ENCODE data around the gene CROCC2.

CROCC2 gene

GRCh38 chr2:241015439-241015838 lies 109.3 kb downstream of the CROCC2 start:
- DNase-seq (ENCODE audit: low read depth), result no peak

- no peak for DNase-seq (ENCODE audit: low read depth)
Observed at GRCh38 chr2:241017228-241017940, 111.2 kb downstream of the CROCC2 start.

DNA sequence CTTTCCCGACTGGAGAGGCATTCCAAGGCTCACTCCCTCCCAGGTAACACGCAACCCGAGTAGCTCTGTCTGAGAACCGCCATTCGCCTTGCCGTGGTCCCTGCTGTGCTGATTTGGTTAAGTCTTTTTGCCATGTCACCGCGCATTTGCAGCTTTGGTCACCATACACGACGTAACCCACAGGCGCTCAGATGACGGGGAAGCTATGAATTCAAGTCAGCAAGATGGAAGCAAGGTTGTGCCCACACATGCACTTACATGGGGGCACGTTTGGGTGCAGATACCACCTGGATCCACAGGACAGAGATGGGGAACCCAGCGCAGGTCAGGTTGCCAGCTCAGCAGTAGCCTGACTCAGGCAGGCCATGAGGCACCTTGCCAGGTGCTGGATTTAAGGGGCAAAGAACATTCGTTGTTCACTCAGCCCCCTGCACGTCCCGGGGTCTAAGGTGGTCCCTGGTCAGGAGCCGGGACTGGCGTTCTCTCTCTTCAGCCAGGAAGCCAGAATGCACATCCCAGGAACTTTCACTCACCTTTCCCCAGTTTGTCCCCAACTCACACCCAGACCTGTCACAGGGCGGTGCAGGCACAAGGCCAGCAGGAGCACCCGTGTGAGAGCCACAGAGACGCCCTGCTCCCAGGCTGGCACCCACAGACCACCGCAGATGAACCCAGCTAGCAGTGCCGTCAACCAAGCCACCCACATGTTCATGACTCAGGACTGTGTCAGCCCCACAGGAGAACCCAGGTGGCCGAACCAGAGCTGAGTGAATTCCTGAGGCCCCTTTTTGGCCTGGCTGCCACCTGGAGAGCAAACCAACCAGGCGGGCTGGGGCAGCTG lies 112.1 kb downstream of the CROCC2 start:
- DNase-seq (ENCODE audit: low read depth), result no peak

DNA sequence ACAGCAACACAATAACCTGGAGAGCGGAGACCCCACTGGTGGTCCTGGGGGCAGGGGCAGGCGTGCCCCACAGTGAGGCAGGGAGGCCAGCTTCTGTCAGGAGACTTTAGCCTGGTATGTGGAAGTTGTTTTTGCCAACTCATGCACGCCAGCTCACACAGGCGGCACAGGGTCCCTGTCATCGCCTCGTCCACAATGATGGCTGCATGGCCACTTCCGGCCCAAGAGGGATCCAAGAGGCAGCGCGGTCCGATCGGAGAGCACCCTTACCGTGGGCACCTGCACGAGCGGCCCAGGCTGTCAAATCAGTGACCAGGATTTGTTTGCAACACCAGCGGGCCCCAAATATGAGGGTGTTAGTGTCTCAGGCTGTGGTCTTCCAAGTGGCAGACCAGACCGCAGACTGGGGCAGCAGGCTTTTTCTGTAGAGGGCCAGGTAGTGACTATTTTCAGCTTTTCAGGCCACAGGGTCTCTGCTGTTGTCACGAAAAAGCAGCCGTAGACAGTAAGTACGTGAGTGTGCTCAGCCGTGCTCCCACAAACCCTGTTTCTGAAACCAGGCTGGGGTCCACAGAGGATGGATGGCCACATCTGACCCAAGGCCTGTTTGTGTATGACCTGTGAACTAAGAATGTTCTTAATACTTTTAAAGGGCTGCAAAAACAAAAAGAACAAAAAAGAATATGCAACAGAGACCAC lies 113.5 kb downstream of the CROCC2 start:
- DNase-seq (ENCODE audit: low read depth), result no peak

- DNase-seq (ENCODE audit: low read depth), result no peak
Observed at GRCh38 chr2:241020201-241020600, 114.1 kb downstream of the CROCC2 start.

- no peak for DNase-seq (ENCODE audit: low read depth)
Observed at GRCh38 chr2:241020629-241021190, 114.6 kb downstream of the CROCC2 start.

GRCh38 chr2:241025639-241026038 lies 119.5 kb downstream of the CROCC2 start:
- DNase-seq (ENCODE audit: low read depth), result no peak

DNA sequence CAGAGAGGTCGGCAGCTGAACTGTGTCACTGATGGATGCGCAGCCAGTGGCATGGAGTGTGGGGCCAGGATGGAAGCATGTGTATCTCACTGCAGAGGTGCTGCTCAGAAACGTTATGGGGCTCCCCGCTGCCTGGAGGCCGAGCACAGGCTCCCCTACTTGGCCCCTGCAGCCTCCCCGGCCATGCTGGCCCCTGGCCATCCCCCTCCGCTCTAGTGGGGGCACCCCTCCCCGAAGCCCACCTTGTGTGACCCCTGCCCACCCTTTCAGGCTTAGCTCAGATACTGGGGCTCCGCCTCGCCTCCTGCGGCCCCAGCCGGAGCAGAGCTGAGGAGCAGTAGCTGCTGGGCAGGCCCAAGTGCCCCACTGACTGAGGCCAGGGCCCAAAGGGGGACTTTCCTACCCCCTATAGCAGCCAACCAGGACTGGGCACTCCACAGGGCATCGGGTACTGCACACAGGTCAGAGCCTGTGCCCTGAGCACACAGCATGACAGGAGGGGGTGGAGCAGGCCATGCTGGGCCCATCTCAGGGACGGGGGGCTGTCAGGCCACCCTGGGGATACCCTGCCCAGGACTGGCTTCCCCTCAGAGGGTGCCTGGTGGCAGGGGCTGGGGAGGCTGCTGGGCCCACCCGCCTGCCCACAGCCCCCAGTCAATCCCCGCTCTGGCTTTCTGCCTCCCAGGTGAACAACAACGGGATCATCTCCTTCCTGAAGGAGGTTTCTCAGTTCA lies 123.6 kb downstream of the CROCC2 start:
- DNase-seq (ENCODE audit: low read depth), result no peak

DNA sequence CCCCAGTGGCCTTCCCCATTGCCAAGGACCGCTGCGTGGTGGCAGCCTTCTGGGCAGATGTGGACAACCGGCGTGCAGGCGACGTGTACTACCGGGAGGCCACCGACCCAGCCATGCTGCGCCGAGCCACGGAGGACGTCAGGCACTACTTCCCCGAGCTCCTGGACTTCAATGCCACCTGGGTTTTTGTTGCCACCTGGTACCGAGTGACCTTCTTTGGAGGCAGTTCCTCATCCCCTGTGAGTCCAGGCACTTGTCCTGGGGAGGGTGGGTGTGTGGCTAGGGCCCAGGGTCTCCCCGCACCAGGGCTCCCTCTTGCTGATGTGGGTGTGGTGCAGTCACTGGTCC lies 124.2 kb downstream of the CROCC2 start:
- no peak for DNase-seq (ENCODE audit: low read depth)

DNA sequence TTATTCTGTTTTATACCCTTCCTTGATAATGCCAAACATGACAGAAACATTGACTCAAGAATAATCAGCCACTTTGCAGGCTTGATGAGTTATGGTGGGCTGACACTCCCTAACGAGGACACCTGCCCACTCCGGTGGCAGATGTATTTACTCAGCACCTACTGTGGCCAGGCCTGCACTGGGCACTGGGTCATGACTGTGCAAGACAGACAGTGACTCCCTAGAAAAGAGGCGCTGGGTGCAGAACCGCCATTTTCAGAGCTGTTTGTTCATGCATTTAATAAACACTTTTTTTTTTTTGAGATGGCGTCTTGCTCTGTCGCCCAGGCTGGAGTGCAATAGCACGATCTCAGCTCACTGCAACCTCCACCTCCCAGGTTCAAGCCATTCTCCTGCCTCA lies 124.7 kb downstream of the CROCC2 start:
- no peak for DNase-seq (ENCODE audit: low read depth)

DNA sequence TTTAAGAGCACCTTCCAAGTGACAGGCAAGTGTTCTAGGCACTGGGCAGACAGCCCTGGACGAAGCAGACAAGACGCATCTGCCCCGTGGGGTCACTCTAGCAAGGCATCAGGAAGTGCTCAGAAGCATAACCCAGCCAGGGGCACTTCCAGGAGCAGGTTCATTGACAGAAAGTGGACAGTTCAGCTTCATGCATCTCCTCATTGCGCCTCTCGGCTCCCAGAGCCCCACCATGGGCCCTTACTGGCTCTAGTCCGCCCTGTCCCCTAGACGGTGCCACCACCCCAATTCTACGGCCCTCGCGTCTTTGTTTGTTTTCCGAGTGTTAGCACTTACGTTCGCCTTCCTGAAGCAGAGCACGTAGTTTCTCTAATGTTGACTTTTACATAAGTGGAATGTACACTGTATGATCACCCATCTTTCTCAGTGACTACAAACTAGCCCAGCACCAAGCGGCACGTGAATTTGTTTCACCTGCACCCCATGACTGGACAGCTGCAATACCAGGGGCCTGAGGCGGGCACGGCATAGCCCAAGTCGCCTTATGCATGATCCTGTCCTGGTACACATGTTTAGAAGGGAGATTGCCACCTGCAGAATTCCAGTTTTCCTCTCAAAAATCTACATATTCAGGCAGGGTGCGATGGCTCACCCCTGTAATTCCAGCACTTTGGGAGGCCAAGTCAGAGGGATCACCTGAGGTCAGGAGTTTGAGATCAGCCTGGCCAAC lies 125.5 kb downstream of the CROCC2 start:
- no peak for DNase-seq (ENCODE audit: low read depth)

DNA sequence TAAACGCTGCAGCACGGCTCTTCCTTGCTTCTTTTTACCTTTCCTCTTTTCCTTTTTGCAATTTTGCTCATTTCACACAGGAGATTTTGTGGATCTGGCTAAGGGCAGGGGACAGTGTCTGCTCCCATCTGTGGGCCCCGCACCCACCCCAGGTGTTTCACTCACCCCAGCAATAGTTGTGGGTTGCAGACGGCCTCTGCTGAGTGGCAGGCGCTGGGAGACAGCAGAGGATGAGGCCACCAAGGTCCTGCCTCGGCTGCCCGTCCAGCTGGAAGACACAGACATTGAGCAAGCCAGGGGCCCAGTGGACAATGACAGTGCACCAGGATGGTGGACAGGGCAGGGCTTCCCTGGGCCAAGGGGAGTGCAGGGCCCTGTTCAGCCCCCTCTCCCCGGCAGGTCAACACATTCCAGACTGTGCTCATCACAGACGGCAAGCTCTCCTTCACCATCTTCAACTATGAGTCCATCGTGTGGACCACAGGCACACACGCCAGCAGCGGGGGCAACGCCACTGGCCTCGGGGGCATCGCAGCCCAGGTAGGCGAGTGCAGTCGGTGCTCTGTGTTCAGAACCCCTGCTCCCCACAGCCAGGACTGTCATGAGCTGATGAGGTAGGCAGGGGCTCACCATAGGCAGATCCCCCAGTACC lies 127.3 kb downstream of the CROCC2 start:
- no peak for DNase-seq (ENCODE audit: low read depth)

DNA sequence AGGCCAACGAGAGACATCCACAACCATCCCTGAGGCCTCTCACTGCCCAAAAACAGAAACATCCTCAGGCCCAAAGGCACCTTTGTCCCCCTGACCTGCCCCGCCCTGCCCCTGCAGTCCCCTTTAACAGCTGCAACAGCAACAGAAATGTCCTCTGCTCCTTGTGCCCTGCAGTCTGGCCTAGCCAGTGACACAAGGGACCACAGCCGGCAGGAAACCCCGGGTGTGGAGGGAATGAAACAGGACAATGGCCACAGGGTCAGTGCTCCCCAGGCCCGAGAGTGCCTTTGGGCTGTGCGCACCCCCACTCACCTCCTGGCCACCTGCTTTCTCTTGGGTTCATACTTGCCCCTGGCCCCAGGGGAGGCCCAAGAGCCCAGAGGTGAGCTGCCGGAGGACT lies 127.9 kb downstream of the CROCC2 start:
- DNase-seq (ENCODE audit: low read depth), result no peak

DNA sequence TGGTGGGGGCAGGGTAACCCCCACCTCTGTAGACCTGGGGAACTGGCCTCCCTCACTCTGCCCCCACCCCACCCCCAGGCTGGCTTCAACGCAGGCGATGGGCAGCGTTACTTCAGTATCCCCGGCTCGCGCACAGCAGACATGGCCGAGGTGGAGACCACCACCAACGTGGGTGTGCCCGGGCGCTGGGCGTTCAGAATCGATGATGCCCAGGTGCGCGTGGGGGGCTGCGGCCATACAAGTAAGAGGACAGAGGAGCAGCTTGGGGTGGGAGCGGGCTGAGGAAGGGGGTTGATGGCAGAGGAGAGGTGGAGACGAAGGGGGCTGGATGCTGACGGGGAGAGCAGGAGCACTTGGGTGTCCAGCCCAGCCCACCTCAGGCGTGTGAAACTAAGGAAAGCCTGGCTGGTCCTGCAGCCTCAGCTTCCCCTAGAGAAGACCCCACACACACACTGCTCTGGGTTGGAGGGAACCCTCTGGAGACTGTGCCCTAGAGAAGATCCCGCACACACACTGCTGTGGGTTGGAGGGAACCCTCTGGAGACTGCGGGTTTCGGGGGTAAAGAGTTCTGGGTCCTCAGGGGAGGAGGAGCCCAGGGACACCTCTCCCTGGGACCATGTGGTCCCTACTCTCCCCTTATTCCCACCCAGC lies 128.5 kb downstream of the CROCC2 start:
- DNase-seq (ENCODE audit: low read depth), result no peak

- no peak for DNase-seq (ENCODE audit: low read depth)
Observed at GRCh38 chr2:241035142-241035817, 129.1 kb downstream of the CROCC2 start.

DNA sequence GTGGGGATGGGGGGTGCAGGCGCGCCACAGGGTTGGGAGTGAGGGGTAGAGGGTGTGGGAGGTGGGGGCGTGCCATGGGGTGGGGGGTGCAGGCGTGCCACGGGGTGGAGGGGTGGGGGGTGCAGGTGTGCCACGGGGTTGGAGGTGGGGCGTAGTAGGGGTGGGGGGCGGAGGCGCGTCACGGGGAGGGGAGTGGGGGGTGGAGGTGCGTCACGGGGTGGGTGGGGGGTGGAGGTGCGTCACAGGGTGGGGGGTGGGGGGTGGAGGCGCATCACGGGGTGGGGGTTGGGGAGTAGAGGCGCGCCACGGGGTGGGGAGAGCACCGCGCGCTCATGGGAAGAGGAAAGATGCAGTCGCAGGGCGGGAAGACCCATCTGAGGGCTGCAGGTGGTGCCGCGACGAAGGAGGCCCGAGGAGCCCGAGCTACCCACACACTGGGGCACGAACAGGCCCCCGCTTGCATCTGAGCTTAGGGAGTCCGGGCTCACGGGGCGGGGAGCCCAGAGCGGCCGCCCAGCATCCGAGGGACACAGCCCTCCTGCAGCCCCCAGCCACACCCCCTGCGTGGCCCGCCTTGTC lies 129.8 kb downstream of the CROCC2 start:
- DNase-seq (ENCODE audit: low read depth), result no peak

- no peak for DNase-seq (ENCODE audit: low read depth)
Observed at GRCh38 chr2:241036397-241036963, 130.3 kb downstream of the CROCC2 start.

DNA sequence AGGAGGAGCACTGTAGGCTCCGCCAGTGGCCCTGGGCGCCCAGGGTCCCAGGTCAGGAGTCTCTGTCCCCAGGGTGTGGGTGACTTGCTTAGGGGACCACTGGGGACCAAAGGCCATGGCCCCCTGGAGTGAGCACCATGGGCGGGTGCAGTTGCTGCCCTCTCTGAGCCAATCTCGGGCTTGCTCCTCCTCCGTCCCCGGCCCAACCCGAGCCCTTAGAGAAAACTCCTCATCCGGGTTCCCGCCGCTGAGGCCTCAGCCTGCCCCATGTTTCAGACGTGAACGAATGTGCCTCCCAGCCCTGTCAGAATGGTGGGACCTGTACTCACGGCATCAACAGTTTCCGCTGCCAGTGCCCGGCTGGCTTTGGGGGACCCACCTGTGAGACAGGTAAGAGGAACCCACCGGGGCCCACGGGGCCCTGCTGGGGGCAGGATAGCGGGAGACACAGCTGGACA lies 130.9 kb downstream of the CROCC2 start:
- DNase-seq (ENCODE audit: low read depth), result no peak

GRCh38 chr2:241037498-241037897 lies 131.4 kb downstream of the CROCC2 start:
- DNase-seq (ENCODE audit: low read depth), result no peak

Data from non-pigmented ciliary epithelial cell (primary cell).